GM23338 (cell line): Measurements from ENCODE around the gene UCN2. TPM values are rescaled to one million over a fixed set of nuclear protein-coding genes. Genes with fewer than 3 reads are reported as not detected.

Source experiments
- ATAC-seq: fragments of 200-7000 bp; cut with Tn5 transposase; 3 replicates; pipeline ENCODE4 v1.9.1; 2020
- DNase-seq: peaks from one replicate; pipeline ENCODE4 v3.0.0-alpha.2; 2015; ENCODE audit warnings: low spot score
- H2AFZ ChIP-seq: fragments of 200-600 bp; sonication (generic); 2 replicates; pipeline ENCODE4 v1.8.0; 2016; ENCODE audit warnings: antibody characterized with exemption, mild to moderate bottlenecking, moderate library complexity
- H3F3A ChIP-seq: fragments of 200-600 bp; sonication (generic); replicated peaks from 2 replicates; pipeline ENCODE4 v1.8.0; 2017; ENCODE audit warnings: antibody characterized with exemption, mixed run types, low read depth
- H3K27ac ChIP-seq: fragments of 200-600 bp; sonication (generic); 2 replicates; pipeline ENCODE4 v1.6.1; 2016; ENCODE audit warnings: low read depth
- H3K27me3 ChIP-seq: fragments of 200-600 bp; sonication (generic); 2 replicates; pipeline ENCODE4 v1.8.0; 2016; ENCODE audit warnings: mild to moderate bottlenecking, mixed run types, moderate library complexity; ENCODE audit not compliant: insufficient read depth
- H3K36me3 ChIP-seq: fragments of 200-600 bp; sonication (generic); 2 replicates; pipeline ENCODE4 v1.8.0; 2016; ENCODE audit warnings: mild to moderate bottlenecking; ENCODE audit not compliant: insufficient read depth
- H3K4me1 ChIP-seq: fragments of 200-600 bp; sonication (generic); 2 replicates; pipeline ENCODE4 v1.8.0; 2016; ENCODE audit warnings: mild to moderate bottlenecking, moderate library complexity; ENCODE audit not compliant: insufficient read depth
- H3K4me2 ChIP-seq: fragments of 200-600 bp; sonication (generic); 2 replicates; pipeline ENCODE4 v1.7.1; 2017; ENCODE audit warnings: mixed run types
- H3K4me3 ChIP-seq: fragments of 200-600 bp; sonication (generic); 2 replicates; pipeline ENCODE4 v1.6.1; 2016; ENCODE audit warnings: mixed run types
- H3K79me2 ChIP-seq: fragments of 200-600 bp; sonication (generic); replicated peaks from 2 replicates; pipeline ENCODE4 v1.8.0; 2017; ENCODE audit warnings: mild to moderate bottlenecking; ENCODE audit not compliant: insufficient read depth
- H3K9me2 ChIP-seq: fragments of 200-600 bp; sonication (generic); 2 replicates; pipeline ENCODE4 v1.8.0; 2017; ENCODE audit not compliant: insufficient read depth
- H4K20me1 ChIP-seq: fragments of 200-600 bp; sonication (generic); replicated peaks from 2 replicates; pipeline ENCODE4 v1.8.0; 2017; ENCODE audit warnings: mild to moderate bottlenecking; ENCODE audit not compliant: insufficient read depth
- H3K27ac Mint-ChIP-seq: 2 replicates; pipeline ENCODE4 v1.8.0; 2020; ENCODE audit warnings: inconsistent platforms, mild to moderate bottlenecking, moderate library complexity, mixed read lengths
- H3K27me3 Mint-ChIP-seq: 3 replicates; pipeline ENCODE4 v1.8.0; 2022; ENCODE audit warnings: low read depth, mild to moderate bottlenecking, moderate library complexity, mixed read lengths, inconsistent platforms; ENCODE audit not compliant: insufficient read depth, poor library complexity
- H3K36me3 Mint-ChIP-seq: 3 replicates; pipeline ENCODE4 v1.8.0; 2021; ENCODE audit warnings: low read depth, mild to moderate bottlenecking, inconsistent platforms, moderate library complexity, mixed read lengths
- H3K4me1 Mint-ChIP-seq: 3 replicates; pipeline ENCODE4 v1.8.0; 2020; ENCODE audit warnings: mild to moderate bottlenecking, inconsistent platforms, mixed read lengths
- H3K4me3 Mint-ChIP-seq: 3 replicates; pipeline ENCODE4 v1.8.0; 2021; ENCODE audit warnings: moderate library complexity, mild to moderate bottlenecking, inconsistent platforms, mixed read lengths
- H3K9me3 Mint-ChIP-seq: 3 replicates; pipeline ENCODE4 v1.8.0; 2020; ENCODE audit warnings: moderate library complexity, mild to moderate bottlenecking, inconsistent platforms, mixed read lengths
- CREB1 ChIP-seq: fragments of 250-450 bp; sonication (Bioruptor Pico); IDR thresholded peaks from 2 replicates; pipeline ENCODE4 v1.5.0; 2020; ENCODE audit warnings: low read depth, mild to moderate bottlenecking, moderate library complexity
- CTCF ChIP-seq, 2 experiments: fragments of 200-600 bp in 1 of 2; sonication (generic) in 1 of 2; conservative IDR thresholded peaks; 2 replicates each; pipeline versions ENCODE4 v1.5.1 to v1.6.1; 2016 to 2017; ENCODE audit warnings: antibody characterized with exemption in 2 of 2, low read depth in 2 of 2, mild to moderate bottlenecking in 2 of 2, moderate library complexity in 1 of 2
- ETS1 ChIP-seq: IDR thresholded peaks from 2 replicates; pipeline ENCODE4 v1.6.1; 2016; ENCODE audit warnings: antibody characterized with exemption
- EZH2 ChIP-seq: fragments of 200-600 bp; sonication (generic); IDR thresholded peaks from one replicate; pipeline ENCODE4 v1.8.0; 2017; ENCODE audit warnings: antibody characterized with exemption, mild to moderate bottlenecking, low read depth; ENCODE audit not compliant: unreplicated experiment
- EZH2phosphoT487 ChIP-seq: fragments of 200-600 bp; sonication (generic); IDR thresholded peaks from one replicate; pipeline ENCODE4 v1.8.1; 2018; ENCODE audit warnings: antibody characterized with exemption; ENCODE audit not compliant: unreplicated experiment
- JUNB ChIP-seq: IDR thresholded peaks from one replicate; pipeline ENCODE4 v1.6.1; 2016; ENCODE audit warnings: antibody characterized with exemption; ENCODE audit not compliant: unreplicated experiment
- NANOG ChIP-seq: IDR thresholded peaks from 2 replicates; pipeline ENCODE4 v1.6.1; 2016; ENCODE audit warnings: antibody characterized with exemption, borderline replicate concordance
- POLR2AphosphoS5 ChIP-seq: IDR thresholded peaks from 2 replicates; pipeline ENCODE4 v1.6.1; 2016; ENCODE audit warnings: antibody characterized with exemption, low read depth
- STAT1 ChIP-seq: IDR thresholded peaks from one replicate; pipeline ENCODE4 v1.6.1; 2016; ENCODE audit warnings: antibody characterized with exemption; ENCODE audit not compliant: unreplicated experiment
- ZNF114 ChIP-seq: fragments of 250-450 bp; sonication (Bioruptor Pico); IDR thresholded peaks from 2 replicates; pipeline ENCODE4 v1.5.0; 2020; ENCODE audit warnings: mild to moderate bottlenecking, moderate library complexity
- ZNF331 ChIP-seq: fragments of 250-450 bp; sonication (Bioruptor Pico); IDR thresholded peaks from 2 replicates; pipeline ENCODE4 v1.5.0; 2020; ENCODE audit warnings: low read depth, mild to moderate bottlenecking, moderate library complexity
- polyA plus RNA-seq: library from polyadenylated mRNA; unstranded; fragments of >200 nt; fragmentation: Nextera tagmentation; extraction: Ambion mirVana; gene quantifications from 2 replicates; pipeline ENCODE4 v1.2.1, GENCODE V29; 2016
- total RNA-seq: library from RNA; depleted of rRNA; stranded (reverse); fragments of >200 nt; shearing (Covaris generic); gene quantifications from 2 replicates; pipeline ENCODE4 v1.2.3, GENCODE V29; 2014
- TF ChIP-seq, protein P1 (sequence below): fragments of 250-450 bp; sonication (Bioruptor Pico); IDR thresholded peaks from 2 replicates; pipeline ENCODE4 v1.5.0; 2020; ENCODE audit warnings: mild to moderate bottlenecking, moderate library complexity
- TF ChIP-seq, protein P2 (sequence below): IDR thresholded peaks from one replicate; pipeline ENCODE4 v1.6.1; 2018; ENCODE audit warnings: antibody characterized with exemption; ENCODE audit not compliant: unreplicated experiment

The UCN2 gene
- total and polyA plus RNA-seq, 2 experiments from 2014 or later, result 0.17 TPM; not detected in 1

GRCh38 chr3:48596676-48597407, 33.3 kb upstream of the UCN2 start:
- Histone ChIP-seq H3K4me3 (no peak overlapping the region), H4K20me1 (peaks cover 5% of the 10 kb centered on the region), H3K27me3 (peaks cover 11% of the 10 kb centered on the region; the same call in 1 of the 2 replicates), H3K4me2 (no peak overlapping the region), H3F3A (0 out of 2 replicates have a peak, but pooled peaks cover 7% of the 10 kb centered on the region), H3K79me2 (no peaks in the 10 kb centered on the region), H3K27ac (no peak overlapping the region), H2AFZ (no peak overlapping the region), H3K36me3 (peaks cover 6% of the 10 kb centered on the region; the same call in 1 of the 2 replicates), H3K9me2 (no peaks in the 10 kb centered on the region), H3K4me1 (peaks cover 17% of the 10 kb centered on the region; the same call in 1 of the 2 replicates)
- TF ChIP-seq JUNB (no peak), EZH2 (no peak), POLR2AphosphoS5 (no peak), CTCF (conservative IDR thresholded peaks at IDR 0.05; ENCODE audit: low read depth in 2 of 2) (no peak), STAT1 (no peak), CREB1 (CRISPR knock-in tag) (no peak), NANOG (no peak), ZNF331 (CRISPR knock-in tag) (no peak), EZH2phosphoT487 (no peak), ETS1 (no peak), ZNF114 (CRISPR knock-in tag) (no peak)
- TF ChIP-seq, protein P1, sequence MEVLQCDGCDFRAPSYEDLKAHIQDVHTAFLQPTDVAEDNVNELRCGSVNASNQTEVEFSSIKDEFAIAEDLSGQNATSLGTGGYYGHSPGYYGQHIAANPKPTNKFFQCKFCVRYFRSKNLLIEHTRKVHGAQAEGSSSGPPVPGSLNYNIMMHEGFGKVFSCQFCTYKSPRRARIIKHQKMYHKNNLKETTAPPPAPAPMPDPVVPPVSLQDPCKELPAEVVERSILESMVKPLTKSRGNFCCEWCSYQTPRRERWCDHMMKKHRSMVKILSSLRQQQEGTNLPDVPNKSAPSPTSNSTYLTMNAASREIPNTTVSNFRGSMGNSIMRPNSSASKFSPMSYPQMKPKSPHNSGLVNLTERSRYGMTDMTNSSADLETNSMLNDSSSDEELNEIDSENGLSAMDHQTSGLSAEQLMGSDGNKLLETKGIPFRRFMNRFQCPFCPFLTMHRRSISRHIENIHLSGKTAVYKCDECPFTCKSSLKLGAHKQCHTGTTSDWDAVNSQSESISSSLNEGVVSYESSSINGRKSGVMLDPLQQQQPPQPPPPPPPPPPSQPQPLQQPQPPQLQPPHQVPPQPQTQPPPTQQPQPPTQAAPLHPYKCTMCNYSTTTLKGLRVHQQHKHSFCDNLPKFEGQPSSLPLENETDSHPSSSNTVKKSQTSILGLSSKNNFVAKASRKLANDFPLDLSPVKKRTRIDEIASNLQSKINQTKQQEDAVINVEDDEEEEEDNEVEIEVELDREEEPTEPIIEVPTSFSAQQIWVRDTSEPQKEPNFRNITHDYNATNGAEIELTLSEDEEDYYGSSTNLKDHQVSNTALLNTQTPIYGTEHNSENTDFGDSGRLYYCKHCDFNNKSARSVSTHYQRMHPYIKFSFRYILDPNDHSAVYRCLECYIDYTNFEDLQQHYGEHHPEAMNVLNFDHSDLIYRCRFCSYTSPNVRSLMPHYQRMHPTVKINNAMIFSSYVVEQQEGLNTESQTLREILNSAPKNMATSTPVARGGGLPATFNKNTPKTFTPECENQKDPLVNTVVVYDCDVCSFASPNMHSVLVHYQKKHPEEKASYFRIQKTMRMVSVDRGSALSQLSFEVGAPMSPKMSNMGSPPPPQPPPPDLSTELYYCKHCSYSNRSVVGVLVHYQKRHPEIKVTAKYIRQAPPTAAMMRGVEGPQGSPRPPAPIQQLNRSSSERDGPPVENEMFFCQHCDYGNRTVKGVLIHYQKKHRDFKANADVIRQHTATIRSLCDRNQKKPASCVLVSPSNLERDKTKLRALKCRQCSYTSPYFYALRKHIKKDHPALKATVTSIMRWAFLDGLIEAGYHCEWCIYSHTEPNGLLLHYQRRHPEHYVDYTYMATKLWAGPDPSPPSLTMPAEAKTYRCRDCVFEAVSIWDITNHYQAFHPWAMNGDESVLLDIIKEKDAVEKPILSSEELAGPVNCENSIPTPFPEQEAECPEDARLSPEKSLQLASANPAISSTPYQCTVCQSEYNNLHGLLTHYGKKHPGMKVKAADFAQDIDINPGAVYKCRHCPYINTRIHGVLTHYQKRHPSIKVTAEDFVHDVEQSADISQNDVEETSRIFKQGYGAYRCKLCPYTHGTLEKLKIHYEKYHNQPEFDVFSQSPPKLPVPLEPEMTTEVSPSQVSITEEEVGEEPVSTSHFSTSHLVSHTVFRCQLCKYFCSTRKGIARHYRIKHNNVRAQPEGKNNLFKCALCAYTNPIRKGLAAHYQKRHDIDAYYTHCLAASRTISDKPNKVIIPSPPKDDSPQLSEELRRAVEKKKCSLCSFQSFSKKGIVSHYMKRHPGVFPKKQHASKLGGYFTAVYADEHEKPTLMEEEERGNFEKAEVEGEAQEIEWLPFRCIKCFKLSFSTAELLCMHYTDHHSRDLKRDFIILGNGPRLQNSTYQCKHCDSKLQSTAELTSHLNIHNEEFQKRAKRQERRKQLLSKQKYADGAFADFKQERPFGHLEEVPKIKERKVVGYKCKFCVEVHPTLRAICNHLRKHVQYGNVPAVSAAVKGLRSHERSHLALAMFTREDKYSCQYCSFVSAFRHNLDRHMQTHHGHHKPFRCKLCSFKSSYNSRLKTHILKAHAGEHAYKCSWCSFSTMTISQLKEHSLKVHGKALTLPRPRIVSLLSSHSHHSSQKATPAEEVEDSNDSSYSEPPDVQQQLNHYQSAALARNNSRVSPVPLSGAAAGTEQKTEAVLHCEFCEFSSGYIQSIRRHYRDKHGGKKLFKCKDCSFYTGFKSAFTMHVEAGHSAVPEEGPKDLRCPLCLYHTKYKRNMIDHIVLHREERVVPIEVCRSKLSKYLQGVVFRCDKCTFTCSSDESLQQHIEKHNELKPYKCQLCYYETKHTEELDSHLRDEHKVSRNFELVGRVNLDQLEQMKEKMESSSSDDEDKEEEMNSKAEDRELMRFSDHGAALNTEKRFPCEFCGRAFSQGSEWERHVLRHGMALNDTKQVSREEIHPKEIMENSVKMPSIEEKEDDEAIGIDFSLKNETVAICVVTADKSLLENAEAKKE (CRISPR knock-in tag), result no peak
- TF ChIP-seq, protein P2, sequence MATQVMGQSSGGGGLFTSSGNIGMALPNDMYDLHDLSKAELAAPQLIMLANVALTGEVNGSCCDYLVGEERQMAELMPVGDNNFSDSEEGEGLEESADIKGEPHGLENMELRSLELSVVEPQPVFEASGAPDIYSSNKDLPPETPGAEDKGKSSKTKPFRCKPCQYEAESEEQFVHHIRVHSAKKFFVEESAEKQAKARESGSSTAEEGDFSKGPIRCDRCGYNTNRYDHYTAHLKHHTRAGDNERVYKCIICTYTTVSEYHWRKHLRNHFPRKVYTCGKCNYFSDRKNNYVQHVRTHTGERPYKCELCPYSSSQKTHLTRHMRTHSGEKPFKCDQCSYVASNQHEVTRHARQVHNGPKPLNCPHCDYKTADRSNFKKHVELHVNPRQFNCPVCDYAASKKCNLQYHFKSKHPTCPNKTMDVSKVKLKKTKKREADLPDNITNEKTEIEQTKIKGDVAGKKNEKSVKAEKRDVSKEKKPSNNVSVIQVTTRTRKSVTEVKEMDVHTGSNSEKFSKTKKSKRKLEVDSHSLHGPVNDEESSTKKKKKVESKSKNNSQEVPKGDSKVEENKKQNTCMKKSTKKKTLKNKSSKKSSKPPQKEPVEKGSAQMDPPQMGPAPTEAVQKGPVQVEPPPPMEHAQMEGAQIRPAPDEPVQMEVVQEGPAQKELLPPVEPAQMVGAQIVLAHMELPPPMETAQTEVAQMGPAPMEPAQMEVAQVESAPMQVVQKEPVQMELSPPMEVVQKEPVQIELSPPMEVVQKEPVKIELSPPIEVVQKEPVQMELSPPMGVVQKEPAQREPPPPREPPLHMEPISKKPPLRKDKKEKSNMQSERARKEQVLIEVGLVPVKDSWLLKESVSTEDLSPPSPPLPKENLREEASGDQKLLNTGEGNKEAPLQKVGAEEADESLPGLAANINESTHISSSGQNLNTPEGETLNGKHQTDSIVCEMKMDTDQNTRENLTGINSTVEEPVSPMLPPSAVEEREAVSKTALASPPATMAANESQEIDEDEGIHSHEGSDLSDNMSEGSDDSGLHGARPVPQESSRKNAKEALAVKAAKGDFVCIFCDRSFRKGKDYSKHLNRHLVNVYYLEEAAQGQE, result no peak
- ATAC-seq, result no peak
- H3K9me3 Mint-ChIP-seq, result no peaks in the 10 kb centered on the region
- H3K4me1 Mint-ChIP-seq, result peaks cover 12% of the 10 kb centered on the region
- no peak overlapping the region for H3K4me3 Mint-ChIP-seq
- DNase-seq, result no peak
- peak overlapping the region; percentile 7; the same call in 1 of the 2 replicates for H3K27ac Mint-ChIP-seq
- H3K36me3 Mint-ChIP-seq, result peaks cover 39% of the 10 kb centered on the region
- H3K27me3 Mint-ChIP-seq, result peaks cover 23% of the 10 kb centered on the region
